Spinal cord (tissue), 10 donors: ENCODE results near the gene RAB3IL1. TPM values are rescaled to one million over a fixed set of nuclear protein-coding genes. Genes with fewer than 3 reads are reported as not detected.
"Not testable (repeated sequence)": the region's sequence is repeated elsewhere in the genome, so short reads cannot be mapped to it uniquely, and the experiment has no call there.

Source experiments
- DNase-seq, 6 donors: peaks; one replicate each; pipeline versions ENCODE4 v3.0.0 to v3.0.0-alpha.2; 2013 to 2015; ENCODE audit warnings: low spot score in 6 of 6, low read depth in 4 of 6
- H3K27ac ChIP-seq: one replicate; pipeline ENCODE4 v1.5.1; 2013; ENCODE audit warnings: low read depth, low read length, control low read depth
- H3K27me3 ChIP-seq: one replicate; pipeline ENCODE4 v1.6.1; 2013; ENCODE audit warnings: low read length; ENCODE audit not compliant: control insufficient read depth, insufficient read depth
- H3K36me3 ChIP-seq: one replicate; pipeline ENCODE4 v1.6.1; 2013; ENCODE audit warnings: low read length; ENCODE audit not compliant: control insufficient read depth, insufficient read depth
- H3K4me1 ChIP-seq: one replicate; pipeline ENCODE4 v1.6.1; 2013; ENCODE audit warnings: low read length; ENCODE audit not compliant: control insufficient read depth, insufficient read depth
- H3K4me3 ChIP-seq: one replicate; pipeline ENCODE4 v1.5.1; 2013; ENCODE audit warnings: low read depth, low read length, control low read depth
- H3K9me3 ChIP-seq: one replicate; pipeline ENCODE4 v1.6.1; 2013; ENCODE audit warnings: low read length; ENCODE audit not compliant: control insufficient read depth, insufficient read depth
- WGBS: methylation state at CpG from one replicate; pipeline ENCODE4 v1.1.5; 2013; ENCODE audit warnings: missing lambda C conversion rate; ENCODE audit not compliant: insufficient coverage; 5-methylcytosine and 5-hydroxymethylcytosine counted together
- long read RNA-seq, 4 donors: transcript quantifications; one replicate each; lab custom pipeline, GENCODE V29; 2026
- polyA plus RNA-seq, 2 donors: library from polyadenylated mRNA; unstranded; fragments of 120-200 nt; gene quantifications; one replicate each; pipeline ENCODE4 v1.2.1, GENCODE V29; 2013; ENCODE audit not compliant: insufficient read length in 2 of 2
- total RNA-seq, 2 donors: library from RNA; depleted of rRNA in 1 of 2; stranded (reverse); fragments of 120-200 nt in 1 of 2; fragments of >200 nt in 1 of 2; gene quantifications; one replicate each; pipeline versions ENCODE4 v1.2.3 to v1.2.4, GENCODE V29; 2013 to 2014
- donor health status: healthy.

Gene RAB3IL1
- 10 to 100 TPM; 12.8 to 47.7 TPM for total RNA-seq
- polyA plus RNA-seq = 10 to 100 TPM; 14.7 to 30.3 TPM
- long read RNA-seq, donor 1, transcript RAB3IL1-202 (10 exons, 2,284 nt) = major isoform, 5 of 6 reads
- long read RNA-seq, donor 1, partial matches to known transcripts = 0 of 6 reads
- long read RNA-seq, donor 1, other reads (novel, unspliced or antisense) = 0 of 6 reads
- long read RNA-seq, donor 2, partial matches to known transcripts = 0 of 1 reads
- long read RNA-seq, donor 2, other reads (novel, unspliced or antisense) = 0 of 1 reads
- long read RNA-seq, donor 3, partial matches to known transcripts = 0 of 2 reads
- long read RNA-seq, donor 3, other reads (novel, unspliced or antisense) = 0 of 2 reads
- long read RNA-seq, donor 4, partial matches to known transcripts = 0 of 3 reads
- long read RNA-seq, donor 4, other reads (novel, unspliced or antisense) = 0 of 3 reads

GRCh38 chr11:61917334-61918109 is at the start of gene RAB3IL1:
Gene RAB3IL1 (minus strand): TSS chr11:61917566. CDS start chr11:61917367, 199 bp downstream.
- Histone ChIP-seq H3K36me3 (peaks cover 3% of the 10 kb centered on the region), H3K9me3 (no peaks in the 10 kb centered on the region), H3K4me1 (peaks cover 25% of the 10 kb centered on the region), H3K27me3 (peaks cover 11% of the 10 kb centered on the region), H3K4me3 (peak within 1 kb of the TSS; percentile 47), H3K27ac (peak within 1 kb of the TSS; percentile 71)
- DNase-seq = peak in 3 of 6 donors; percentile 28 to 82 (median 58)
- 3% methylated on average over 74 of the region's 74 CpGs for WGBS

GRCh38 chr11:61966734-61967115 is 49.4 kb upstream of the RAB3IL1 start:
- no peaks in the 10 kb centered on the region for H3K27me3 ChIP-seq
- peak overlapping the region; percentile 92 for H3K4me3 ChIP-seq
- DNase-seq = peak in 1 of 6 donors; percentile 49
- H3K4me1 ChIP-seq = peaks cover 34% of the 10 kb centered on the region
- H3K36me3 ChIP-seq = peaks cover 27% of the 10 kb centered on the region
- H3K9me3 ChIP-seq = no peaks in the 10 kb centered on the region
- 0% methylated on average over 13 of the region's 13 CpGs for WGBS
- H3K27ac ChIP-seq = peak overlapping the region; percentile 83

GRCh38 chr11:61964666-61965271 is 47.4 kb upstream of the RAB3IL1 start:
- H3K4me1 ChIP-seq = peaks cover 37% of the 10 kb centered on the region

GRCh38 chr11:61964058-61964665 is 46.8 kb upstream of the RAB3IL1 start:
- Histone ChIP-seq H3K4me1 (peaks cover 35% of the 10 kb centered on the region), H3K27ac (peak overlapping the region; percentile 33), H3K9me3 (no peaks in the 10 kb centered on the region), H3K36me3 (peaks cover 37% of the 10 kb centered on the region), H3K4me3 (no peak overlapping the region), H3K27me3 (no peaks in the 10 kb centered on the region)
- DNase-seq = no peak
- 92% methylated on average over 2 of the region's 4 CpGs for WGBS

More at GRCh38 chr11:61964666-61965271, 47.4 kb upstream of the RAB3IL1 start:
- 100% methylated on average over 1 of the region's 9 CpGs for WGBS
- peak overlapping the region; percentile 92 for H3K4me3 ChIP-seq
- not testable (repeated sequence) for H3K9me3 ChIP-seq, H3K27me3 ChIP-seq, DNase-seq, H3K27ac ChIP-seq
- H3K36me3 ChIP-seq = peaks cover 32% of the 10 kb centered on the region

GRCh38 chr11:61963282-61964057 is 46.1 kb upstream of the RAB3IL1 start:
- Histone ChIP-seq H3K36me3 (peaks cover 40% of the 10 kb centered on the region), H3K4me1 (peaks cover 28% of the 10 kb centered on the region), H3K9me3 (no peaks in the 10 kb centered on the region), H3K27ac (peak overlapping the region; percentile 33), H3K4me3 (no peak overlapping the region), H3K27me3 (no peaks in the 10 kb centered on the region)
- WGBS = 78% methylated on average over 3 of the region's 10 CpGs
- DNase-seq = no peak

GRCh38 chr11:61963016-61963281 is 45.6 kb upstream of the RAB3IL1 start:
- Histone ChIP-seq H3K4me1 (peaks cover 23% of the 10 kb centered on the region), H3K36me3 (peaks cover 46% of the 10 kb centered on the region), H3K27me3 (no peaks in the 10 kb centered on the region), H3K4me3 (no peak overlapping the region), H3K27ac (peak overlapping the region; percentile 69), H3K9me3 (no peaks in the 10 kb centered on the region)
- no peak for DNase-seq
- no CpG with 5 or more reads among the region's 3 CpGs for WGBS

GRCh38 chr11:61962213-61963015 is 45.0 kb upstream of the RAB3IL1 start:
- Histone ChIP-seq H3K4me3 (no peak overlapping the region), H3K9me3 (no peaks in the 10 kb centered on the region), H3K27me3 (no peaks in the 10 kb centered on the region), H3K4me1 (peaks cover 23% of the 10 kb centered on the region), H3K27ac (peak overlapping the region; percentile 69), H3K36me3 (peaks cover 48% of the 10 kb centered on the region)
- DNase-seq = no peak
- 85% methylated on average over 10 of the region's 12 CpGs for WGBS

- Histone ChIP-seq H3K4me3 (no peak overlapping the region), H3K27me3 (no peaks in the 10 kb centered on the region), H3K4me1 (peaks cover 23% of the 10 kb centered on the region), H3K36me3 (peaks cover 56% of the 10 kb centered on the region), H3K9me3 (no peaks in the 10 kb centered on the region), H3K27ac (peak overlapping the region; percentile 69)
- 75% methylated on average over 8 of the region's 8 CpGs for WGBS
- peak in 2 of 6 donors; percentile 12 to 60 for DNase-seq
Measured at GRCh38 chr11:61961570-61962212, 44.3 kb upstream of the RAB3IL1 start.
